ENCODE data around the gene CCDC171.
"Not testable (repeated sequence)": the region's sequence is repeated elsewhere in the genome, so short reads cannot be mapped to it uniquely, and the experiment has no call there.

GRCh38 chr9:15592940-15593339 lies 40.1 kb downstream of the CCDC171 start:
- TF ChIP-seq, protein P1, sequence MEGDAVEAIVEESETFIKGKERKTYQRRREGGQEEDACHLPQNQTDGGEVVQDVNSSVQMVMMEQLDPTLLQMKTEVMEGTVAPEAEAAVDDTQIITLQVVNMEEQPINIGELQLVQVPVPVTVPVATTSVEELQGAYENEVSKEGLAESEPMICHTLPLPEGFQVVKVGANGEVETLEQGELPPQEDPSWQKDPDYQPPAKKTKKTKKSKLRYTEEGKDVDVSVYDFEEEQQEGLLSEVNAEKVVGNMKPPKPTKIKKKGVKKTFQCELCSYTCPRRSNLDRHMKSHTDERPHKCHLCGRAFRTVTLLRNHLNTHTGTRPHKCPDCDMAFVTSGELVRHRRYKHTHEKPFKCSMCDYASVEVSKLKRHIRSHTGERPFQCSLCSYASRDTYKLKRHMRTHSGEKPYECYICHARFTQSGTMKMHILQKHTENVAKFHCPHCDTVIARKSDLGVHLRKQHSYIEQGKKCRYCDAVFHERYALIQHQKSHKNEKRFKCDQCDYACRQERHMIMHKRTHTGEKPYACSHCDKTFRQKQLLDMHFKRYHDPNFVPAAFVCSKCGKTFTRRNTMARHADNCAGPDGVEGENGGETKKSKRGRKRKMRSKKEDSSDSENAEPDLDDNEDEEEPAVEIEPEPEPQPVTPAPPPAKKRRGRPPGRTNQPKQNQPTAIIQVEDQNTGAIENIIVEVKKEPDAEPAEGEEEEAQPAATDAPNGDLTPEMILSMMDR (IDR thresholded peaks at IDR 0.05; ENCODE audit: low read depth, low read length), result not testable (repeated sequence)
- not testable (repeated sequence) for TF ChIP-seq EZH2phosphoT487 (IDR thresholded peaks at IDR 0.05; ENCODE audit: low read depth)
